Activated CD8-positive, alpha-beta memory T cell treated with anti-CD3 and anti-CD28 coated beads for 1 hour (primary cell): ENCODE data around the gene KIRREL3.

ENCODE experiments used
- DNase-seq, 2 donors: peaks; one replicate each; pipeline ENCODE4 v3.0.0-alpha.2; 2020; ENCODE audit warnings: low read depth in 1 of 2; ENCODE audit errors: extremely low read depth in 1 of 2

KIRREL3 gene

DNA sequence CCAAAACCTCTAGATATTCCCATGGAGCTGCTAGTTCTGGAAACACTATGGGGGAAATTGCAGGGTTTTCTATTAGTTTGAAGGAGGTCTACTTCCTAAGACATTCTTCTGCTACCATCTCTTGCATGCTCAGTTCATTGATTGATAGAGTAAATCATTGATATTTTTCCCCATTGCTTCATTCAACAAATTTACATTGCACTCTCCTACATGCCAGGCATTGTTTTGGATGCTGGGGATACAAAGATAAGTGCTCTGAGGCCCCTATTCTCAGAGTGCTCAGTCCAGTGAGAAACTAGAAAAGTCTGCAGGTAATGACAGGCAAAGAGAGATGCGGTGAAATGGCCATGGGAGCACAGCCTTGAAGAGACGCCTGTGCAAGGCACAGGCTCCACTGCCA, 313.1 kb downstream of the KIRREL3 start:
- DNase-seq, result no peak

DNA sequence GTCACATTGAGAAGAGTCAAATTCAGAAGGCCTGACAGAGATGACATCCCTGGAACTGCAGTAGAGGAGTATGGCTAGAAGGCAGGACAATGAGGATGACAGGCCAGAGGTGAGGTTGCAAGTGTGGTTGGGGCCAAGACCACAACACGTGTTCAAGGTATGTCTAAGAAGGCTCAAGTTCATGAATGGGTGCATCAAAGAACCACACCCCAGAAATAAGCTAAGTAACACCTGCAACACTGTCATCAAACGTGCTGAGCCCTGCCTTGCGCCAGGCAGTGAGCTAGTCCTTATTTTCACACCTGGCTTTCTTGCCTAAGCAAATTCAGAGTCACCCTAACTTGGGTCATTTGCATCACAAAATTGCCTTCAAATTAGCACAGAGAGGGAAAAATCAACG, 313.6 kb downstream of the KIRREL3 start:
- DNase-seq, result no peak

DNA sequence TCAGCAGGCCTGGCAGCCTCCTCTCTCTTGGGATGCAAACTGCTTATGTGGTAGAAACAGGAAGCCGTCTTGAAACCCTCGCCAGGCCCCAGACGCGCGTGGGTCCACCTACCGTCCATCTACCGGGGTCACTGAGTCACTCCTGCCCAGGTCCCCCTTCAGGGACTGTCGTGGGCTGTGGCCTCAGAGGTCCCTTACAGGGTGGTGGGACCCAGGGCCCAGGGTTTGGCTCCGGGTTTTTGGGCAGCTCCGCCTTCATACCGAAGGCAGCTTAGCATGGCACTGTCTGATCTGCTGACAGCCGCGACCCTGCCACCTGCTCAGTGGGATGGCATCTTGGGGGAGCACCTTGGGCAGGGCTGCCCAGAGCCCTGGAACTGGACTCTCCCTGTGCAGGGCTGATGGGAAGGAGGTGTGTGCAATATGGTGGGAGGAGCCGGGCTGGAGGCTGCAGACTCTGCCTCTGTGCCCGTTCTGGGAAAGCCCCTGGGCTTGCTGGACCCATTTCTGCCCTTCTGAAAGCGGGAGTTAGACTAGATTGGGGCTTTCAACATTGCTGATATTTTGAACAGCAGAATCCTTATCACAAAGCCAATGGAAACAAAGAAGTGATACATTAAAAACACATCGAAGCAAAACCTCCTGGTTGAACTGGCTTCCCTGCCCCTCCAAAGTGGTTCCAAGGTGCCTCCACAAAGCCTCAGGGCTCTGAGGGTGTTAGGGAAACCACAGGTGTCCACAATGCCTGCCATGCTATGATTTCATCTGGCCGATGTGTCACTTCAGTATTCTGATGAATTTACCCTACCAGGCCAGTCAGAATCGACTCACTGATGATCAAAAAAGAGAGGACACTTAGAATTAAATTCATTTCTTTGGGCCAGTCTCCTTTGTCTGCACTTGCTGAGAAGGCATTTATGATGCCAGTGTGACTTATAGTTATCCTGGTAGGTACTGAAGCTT, 316.5 kb downstream of the KIRREL3 start:
- no peak for DNase-seq

DNA sequence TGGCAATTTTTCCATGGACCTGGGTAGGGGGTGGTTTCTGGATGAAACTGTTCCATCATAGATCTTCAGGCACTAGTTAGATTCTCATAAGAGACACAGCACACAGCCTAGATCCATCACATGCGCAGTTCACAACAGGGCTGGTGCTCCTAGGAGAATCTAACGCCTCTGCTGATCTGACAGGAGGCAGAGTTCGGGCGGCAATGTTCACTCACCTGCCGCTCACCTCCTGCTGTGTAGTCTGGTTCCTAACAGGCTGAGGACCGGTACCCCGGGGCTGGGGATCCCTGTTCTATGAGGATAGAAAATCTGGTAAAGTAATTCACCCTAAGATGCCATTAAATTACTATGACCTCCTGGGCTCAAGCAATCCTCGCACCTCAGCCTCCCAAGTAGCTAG, 318.0 kb downstream of the KIRREL3 start:
- no peak for DNase-seq

DNA sequence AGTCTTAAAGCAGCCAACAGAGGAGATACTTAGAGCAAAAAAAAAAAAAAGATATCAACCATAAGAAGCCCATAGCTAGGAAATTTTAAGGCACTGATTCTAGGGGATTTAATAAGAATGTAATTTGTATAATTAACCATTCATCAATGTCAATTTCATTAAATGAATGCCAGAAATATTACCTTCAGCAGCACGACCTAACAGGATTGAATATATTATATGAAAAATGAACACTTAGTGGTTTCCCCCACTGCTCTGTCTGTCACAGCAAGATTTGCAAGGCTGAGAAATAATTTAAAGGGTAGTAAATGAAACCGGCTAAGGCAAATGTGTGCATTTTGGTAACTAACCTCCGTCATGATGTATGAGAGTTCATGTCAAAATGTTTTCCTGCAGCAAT, 319.9 kb downstream of the KIRREL3 start:
- DNase-seq, result no peak

DNA sequence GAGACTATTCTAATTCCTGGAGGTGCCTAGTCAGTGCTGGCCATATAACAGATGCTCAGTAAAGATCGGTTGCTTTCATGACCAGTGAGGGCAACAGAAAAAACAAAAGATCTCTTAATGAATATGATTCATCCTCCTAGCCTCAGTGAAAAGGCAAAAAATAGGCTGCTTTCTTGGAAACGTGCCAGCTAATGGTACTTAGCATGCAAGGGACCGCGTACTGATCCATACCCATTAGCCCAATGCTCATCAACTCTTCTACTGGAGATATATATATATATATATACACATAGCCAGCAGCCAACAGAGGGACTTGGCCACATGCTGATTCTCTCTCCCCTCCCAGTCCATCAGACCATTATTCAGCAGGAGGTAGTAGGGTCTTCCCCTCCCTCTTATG, 320.4 kb downstream of the KIRREL3 start:
- no peak for DNase-seq

DNA sequence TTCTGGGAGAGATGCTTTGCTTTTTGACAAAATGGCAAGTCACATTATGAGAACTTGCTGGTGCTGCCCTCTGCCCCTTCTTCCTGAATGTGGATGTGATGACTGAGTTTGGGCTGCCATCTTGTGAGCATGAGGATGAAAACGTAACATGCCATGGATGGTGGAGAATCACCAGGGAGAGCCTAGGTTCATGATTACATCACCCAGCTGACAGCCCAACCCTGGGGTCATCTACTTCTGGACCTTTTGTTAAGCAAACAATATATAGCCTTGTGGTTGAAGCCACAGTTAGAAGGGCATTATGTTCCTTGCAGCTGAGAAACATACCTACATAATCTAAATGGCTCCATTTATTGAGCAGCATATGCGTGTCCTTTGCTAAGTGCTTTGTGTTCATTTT, 321.5 kb downstream of the KIRREL3 start:
- no peak for DNase-seq

DNA sequence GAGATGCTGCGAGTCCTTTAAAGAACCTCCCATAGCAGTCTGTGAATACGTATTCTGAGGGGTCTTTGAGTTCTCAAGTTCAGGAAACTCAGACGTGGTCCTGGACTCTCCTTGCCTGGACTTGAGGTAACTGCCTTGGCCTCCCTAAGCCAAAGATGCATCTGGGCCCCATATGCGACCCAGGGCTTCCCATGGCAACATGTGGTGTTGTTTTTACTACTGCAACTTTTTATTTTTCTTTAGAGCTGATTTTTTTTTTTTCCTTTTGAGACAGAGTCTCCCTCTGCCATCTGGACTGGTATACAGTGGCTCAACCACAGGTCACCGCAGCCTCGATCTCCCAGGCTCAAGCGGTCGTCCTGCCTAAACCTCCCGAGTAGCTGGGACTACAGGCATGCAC, 324.0 kb downstream of the KIRREL3 start:
- no peak for DNase-seq

DNA sequence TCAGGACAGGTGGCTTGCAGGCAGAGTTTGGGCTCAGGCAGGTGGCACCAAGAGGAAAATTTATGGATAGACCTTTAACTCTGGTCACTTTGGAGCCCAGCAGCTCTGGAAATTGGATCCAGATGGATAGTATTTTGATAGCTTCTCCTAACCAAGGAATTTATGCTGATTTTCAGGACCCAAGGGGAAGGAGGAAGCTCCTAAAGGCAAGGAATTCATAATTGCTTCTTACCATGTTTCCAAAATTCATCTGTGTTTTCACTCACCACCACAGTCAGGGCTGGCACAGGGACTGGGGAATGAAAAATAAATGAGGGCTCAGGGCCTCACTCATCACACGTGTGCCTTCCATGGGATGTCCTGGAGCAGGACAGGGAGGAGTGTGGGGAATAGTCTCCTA, 327.3 kb downstream of the KIRREL3 start:
- no peak for DNase-seq

DNA sequence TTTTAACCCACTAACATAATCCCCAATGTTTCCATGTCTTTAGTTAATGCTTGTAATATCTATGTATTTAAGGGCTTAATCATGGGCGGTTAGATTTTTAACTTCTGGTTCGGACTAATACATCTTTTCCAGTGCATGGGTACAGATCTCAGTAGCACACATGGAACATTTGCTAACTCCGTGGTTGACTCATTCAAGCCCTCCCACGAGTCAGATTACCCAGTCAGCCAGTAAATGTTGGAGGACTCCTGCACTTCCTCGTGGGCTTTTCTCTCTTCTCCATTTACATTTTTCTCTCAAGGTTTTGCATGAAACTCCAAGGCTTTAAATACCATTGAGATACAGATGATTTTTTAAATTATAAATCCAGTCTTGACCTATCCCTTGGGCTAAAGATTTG, 331.2 kb downstream of the KIRREL3 start:
- no peak for DNase-seq

DNA sequence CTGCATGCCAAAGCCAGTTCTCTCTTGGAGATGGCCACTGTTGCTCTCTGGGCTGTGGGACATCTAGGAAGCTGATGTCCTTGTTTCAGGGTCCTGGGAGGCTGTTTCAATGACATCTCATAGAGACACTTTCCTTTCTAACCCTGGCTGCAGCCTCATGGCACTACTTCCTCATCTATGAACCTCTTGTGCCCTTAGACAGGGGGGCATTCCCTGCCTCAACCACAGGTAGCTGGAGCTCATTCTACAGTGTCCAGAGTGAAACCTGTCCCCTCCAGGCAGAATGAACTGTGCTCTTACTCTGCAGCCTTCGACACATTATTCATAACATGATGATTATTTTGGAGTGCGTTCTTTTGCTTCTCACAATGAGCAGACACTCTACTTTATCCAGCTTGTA, 335.9 kb downstream of the KIRREL3 start:
- DNase-seq, result no peak

DNA sequence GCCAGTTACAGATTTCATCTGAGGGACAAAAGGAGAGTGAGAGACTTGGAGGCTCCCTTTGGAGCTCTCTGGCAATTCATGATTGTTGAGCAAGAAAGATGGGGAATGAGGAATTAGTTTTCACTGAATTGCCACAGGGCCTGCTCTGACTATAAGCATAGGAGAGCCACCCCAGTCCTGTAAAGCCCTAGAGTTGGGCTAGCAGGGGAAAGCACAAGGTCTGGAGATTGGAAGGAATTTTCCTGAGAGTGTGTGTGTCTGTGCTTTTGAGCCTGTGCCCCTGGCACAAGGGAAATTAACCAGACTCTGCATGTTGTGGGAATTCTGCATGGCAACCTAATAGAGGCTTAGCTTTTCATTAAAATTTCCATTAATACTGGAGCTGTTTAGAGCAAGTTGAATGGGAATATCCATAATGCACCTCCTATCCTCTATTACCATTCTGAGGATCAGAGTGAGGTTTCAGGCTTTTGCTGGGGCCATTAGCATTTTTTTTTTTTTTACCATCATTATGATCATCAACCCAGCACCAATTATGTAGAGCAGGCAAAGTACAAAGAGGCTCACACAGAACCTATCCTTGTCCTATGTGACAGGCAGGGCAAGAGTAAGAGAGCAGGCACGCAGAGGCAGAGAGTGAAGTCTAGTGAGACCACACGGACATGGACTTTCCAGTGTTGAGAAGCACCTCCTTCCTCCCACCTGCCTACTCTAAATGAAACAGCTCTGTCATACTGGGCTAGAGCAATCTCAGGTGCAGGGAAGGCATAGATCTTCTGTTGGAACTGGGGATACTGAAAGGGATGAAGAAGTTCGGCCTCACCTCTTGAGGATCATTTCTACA, 336.6 kb downstream of the KIRREL3 start:
- DNase-seq, result no peak

DNA sequence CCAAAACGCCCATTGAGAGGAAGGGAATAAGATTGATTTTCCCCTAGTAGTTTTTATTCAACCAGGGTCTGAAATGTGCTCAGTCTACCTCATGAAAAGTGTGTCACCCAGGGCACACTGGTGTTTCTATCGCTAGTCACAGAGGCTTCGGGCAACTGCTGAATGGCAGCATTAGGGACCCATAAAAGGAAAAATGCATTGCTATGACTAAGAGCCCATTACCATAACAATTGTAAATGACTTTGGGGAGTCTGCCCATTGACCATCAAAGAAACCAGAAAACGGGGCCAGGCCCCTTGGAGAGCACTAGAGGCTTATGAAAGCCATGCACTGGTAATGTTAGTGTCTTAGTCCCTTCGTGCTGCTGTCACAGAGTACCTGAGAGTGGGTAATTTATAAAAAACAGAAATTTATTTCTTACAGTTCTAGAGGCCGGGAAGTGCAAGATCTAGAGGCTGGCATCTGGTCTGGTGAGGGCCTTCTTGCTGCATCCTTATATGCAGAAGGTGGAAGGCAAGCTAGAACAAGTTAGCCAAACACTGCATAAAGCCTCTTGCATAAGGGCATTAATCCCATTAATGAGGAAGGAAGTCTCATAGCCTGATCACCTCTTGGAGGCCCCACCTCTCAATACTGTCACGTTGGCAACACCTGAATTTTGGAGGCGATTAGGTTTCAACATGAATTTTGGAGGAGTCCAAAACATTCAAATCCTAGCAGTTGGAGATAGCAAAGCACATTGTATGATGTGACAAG, 338.4 kb downstream of the KIRREL3 start:
- DNase-seq, result no peak

DNA sequence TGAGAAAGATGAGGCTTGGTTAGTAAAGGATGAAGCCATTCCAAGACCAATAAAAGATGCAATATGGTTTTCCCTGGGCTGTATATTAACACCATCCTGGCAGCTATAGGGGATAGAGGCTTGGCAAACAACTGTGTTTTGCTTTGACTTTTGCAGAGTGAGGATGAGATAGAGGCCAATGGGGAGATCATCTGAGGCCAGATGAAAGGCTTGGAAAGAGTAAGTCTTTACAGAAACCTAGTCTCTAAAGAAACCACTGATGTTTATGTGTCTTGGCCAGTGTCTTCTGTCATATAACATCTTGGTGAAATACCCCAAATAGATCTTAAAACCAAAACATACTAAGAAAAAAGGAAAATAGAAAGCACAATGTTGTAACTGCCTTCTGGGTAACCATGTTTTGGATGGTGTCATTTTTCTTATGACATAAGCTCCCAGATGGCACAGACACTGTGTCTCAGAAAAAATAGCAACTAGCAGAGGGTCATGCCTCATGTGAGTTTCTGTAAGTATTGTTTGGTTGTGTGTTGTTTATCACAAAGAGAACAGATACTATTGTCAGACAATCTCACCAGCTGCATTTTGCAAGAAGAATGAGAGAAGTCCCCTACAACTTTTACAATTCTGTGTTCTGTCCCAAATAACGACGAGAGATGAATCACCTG, 339.7 kb downstream of the KIRREL3 start:
- DNase-seq, result no peak

DNA sequence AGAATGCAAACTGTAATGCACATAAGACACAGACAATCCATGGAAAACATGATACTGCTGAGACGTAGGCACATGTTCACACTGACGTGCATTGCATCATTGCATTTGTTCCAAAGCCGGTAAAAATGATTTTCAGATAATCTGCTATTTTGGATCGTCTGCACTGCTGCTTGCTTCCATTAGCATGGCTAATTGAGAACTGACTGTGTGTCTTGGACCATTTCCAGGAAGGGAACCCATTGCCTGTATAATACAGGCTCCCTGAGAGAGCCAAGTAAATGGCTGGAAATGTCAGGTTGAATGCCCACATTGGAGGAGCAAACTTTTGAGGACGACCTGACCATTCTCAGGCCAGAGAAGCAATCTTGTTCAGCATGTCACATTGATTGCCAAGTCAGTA, 340.2 kb downstream of the KIRREL3 start:
- no peak for DNase-seq

DNA sequence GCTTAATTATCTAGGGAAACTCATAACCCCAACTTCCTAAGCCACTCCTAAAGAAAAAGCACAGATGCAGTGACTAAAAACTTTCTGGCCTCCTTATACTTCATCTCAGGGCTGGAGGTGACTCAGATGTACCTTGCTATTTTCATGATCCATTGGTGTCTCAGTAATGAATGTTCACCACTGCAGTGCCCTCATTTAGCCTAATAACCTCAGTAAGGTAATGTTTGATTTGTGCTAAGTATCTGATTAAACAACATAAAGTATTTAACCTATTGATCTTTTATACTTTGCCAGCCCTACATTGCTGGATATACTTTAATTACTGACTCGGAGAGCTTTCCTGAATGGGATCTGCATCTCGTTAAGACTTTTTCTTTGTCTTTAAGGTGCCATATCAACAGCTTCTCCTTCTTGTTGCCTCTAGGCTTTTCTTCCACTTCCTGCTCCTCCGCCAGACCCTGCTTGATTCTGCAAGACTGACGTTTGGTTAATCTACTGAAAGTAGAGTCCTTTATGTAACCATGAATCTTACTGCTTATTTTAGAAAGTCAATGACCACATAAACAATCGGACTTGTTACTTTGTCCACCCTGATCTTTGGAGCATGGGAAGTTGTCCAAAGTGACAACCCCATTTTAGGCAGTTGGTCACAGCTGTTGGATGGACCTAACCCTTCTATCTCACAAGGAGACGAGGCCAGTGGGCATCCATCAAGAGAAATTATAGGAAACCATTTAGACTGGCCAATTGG, 342.1 kb downstream of the KIRREL3 start:
- no peak for DNase-seq

DNA sequence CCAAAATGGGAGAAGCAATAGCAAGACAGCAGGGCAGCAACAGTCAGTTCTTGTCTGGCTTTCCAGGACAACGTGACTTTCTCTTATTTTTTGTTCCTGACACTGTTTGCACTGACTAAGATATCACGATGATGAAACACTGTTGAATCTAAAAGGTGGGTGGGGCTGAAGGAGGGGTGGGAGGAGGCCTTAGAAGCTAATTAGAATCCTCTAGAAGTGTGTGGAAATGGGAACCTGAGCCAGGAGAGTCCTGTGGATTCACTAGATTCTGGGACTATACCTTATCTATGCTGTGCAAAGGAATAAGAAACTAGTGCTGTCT, 344.8 kb downstream of the KIRREL3 start:
- DNase-seq, result no peak

DNA sequence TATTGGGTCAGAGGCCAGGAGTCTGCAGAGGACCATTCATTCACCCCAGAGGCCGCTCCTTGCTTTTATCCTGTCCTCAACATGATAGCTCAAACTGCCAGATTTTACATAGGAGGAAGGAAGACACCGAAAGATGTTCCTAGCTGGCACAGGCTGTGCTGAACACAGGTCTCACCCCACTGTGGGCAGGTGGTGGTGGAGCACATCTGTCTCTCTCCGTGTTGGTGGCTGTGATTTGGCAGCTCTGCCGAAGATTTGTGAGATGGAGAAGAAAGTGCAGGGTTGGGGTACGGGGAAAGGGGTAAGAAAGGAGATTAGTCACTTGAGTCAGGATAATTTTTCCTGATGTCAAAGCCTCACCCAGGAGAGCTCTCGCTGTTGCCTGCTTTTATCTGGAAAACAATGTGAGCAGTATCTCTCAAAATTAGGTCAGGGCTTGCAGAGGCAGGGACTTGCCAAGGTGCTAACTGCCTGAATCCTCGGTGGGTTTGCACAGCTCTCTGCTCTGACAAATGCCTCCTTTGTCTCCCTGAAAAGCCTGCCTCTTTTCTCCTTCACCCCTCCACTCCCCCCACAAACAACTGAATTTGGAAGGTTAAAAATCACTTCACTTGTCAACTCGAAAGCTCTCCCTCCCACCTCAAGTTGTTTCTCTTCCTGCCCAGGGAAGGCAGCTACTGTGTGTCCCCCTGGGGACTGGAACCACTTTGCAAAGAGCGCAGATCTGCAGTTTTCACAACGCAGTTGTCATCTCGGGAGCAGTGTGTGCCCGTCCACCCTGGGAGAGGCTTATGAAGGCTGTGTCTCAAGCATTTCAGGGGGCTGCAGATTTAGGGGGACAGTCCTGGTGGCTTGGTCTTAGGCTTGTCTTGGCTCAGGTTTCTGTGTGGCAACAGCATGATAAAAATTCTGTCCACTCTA, 345.4 kb downstream of the KIRREL3 start:
- no peak for DNase-seq

DNA sequence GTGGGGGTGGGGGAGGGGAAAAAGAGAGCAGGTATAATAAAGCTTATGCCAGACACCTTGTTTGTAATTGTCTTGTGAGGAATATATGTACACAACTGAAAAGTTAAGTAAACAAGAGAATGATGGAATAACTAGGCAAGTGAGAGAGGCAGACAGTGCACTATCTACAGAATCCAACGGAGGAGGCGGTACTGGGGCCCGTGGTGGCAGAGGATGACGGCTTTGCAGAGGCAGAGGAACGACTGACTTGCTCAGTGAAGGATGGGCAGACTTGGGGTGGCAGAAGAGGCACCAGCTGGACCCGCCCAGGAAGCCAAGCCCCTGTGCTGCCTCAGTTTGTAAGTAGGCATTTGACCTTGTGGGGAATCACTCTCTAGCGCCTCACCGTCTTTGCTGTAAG, 347.5 kb downstream of the KIRREL3 start:
- no peak for DNase-seq
